ENCODE measurements around the gene DNHD1.

DNHD1 gene

DNA sequence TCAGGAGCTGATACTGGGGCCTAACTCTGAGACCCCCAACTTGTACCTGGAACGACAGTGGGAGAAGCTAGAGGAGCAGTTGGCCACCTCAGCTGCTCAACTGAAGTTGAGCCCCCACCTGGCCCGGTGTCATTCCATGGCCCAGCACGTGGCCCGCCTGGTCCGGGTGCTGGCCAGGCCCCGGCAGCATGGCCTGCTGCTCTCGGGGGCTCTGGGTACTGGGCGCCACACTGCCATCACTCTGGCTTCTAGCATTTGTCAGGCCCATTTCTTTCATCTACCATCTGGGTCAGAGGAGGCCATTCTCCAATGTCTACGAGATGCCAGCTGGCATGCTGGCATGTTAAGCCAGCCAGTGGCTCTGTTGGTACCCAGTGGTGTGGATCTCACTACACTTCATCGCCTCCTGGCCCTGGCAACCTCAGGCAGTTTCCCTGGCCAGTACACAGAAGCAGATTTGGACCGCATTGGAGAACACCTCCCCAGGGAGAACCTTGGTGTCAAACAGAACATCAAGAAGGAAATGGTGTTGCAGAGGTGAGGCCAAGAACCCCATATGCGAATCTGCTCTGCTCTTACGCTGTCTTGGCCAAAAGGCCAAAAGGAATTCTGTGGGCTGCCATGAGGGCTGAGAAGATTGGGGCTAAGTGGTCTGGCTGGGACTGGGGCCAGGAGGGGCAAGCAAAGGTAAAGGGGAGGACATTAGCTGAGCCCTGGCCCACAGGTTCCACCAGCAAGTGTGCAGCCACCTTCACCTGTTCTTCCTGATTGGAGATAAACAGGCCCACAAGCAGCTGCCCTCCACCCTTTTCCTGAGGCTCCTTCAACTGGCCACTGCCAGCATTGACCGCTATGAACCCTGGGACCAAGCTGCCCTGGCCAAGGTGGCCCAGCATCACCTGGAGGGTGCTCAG lies 60.9 kb downstream of the DNHD1 start:
- no peak overlapping the region for H3K4me2 ChIP-seq
- no peak overlapping the region for H3K27ac ChIP-seq
- peaks cover 0 to 5% (median 0%) of the 10 kb centered on the region in 11 experiments; a peak in 2 of 22 replicates for H4K20me1 ChIP-seq
- no peak overlapping the region for H3K4me3 ChIP-seq
- H3K4me1 ChIP-seq: no peaks in the 10 kb centered on the region
- TF ChIP-seq Cebpa-rat (IDR thresholded peaks at IDR 0.05): no peak
- H3K27me3 ChIP-seq: no peaks in the 10 kb centered on the region
- H3K9ac ChIP-seq: no peak overlapping the region
- H3K36me3 ChIP-seq: peaks cover 0 to 30% (median 3%) of the 10 kb centered on the region in 11 experiments; a peak in 8 of 22 replicates
- no peaks in the 10 kb centered on the region for H3K9me3 ChIP-seq (replicated peaks in 1 of 11)

DNA sequence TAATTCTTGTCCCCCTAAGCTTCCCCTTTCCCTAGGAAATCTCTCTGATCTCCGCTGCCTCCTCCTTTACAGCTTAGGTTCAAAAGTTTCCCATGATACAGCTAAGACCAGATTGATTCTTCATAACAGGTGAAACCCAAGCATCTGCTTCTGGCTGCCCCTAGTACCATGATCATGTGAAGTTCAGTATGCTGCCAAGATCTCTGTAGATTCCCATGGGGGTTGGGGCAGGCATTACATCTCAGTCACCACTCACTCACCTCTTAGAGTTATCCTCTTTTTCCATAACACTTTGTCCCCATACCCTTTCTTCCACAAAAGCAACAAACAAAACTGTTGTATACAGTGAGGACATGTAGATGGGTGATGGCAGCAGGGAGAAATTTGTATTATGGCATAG lies 62.3 kb downstream of the DNHD1 start:
- H3K9me3 ChIP-seq (replicated peaks in 1 of 11): no peaks in the 10 kb centered on the region
- no peaks in the 10 kb centered on the region for H3K27me3 ChIP-seq
- H4K20me1 ChIP-seq: peaks cover 0 to 5% (median 0%) of the 10 kb centered on the region in 11 experiments; a peak in 3 of 22 replicates
- H3K27ac ChIP-seq: no peak overlapping the region
- peaks cover 0 to 44% (median 3%) of the 10 kb centered on the region in 11 experiments; a peak in 9 of 22 replicates for H3K36me3 ChIP-seq
- H3K4me1 ChIP-seq: no peaks in the 10 kb centered on the region
- no peak for TF ChIP-seq Cebpa-rat (IDR thresholded peaks at IDR 0.05)
- H3K4me2 ChIP-seq: no peak overlapping the region
- H3K9ac ChIP-seq: no peak overlapping the region
- no peak overlapping the region for H3K4me3 ChIP-seq

DNA sequence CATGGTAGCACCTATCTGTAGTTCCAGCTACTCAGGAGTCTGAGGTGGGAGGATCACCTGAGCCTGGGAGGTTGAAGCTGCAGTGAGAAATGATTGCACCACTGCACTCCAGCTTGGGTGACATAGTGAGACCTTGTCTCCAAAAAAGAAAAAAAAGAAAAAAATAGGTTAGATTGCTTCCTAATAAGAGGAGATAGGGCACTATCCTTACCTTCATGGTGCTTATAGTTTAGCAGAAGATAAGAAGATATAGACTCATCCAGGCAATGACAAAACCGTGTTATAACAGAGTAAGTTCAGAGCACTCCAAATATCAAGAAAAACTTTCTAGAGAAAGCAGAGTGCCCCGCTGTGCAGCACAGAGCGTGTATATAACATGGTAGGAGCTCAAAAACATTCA lies 64.2 kb downstream of the DNHD1 start:
- Histone ChIP-seq H4K20me1 (peaks cover 0 to 5% (median 0%) of the 10 kb centered on the region in 11 experiments; a peak in 2 of 22 replicates), H3K27ac (no peak overlapping the region), H3K9me3 (replicated peaks in 1 of 11) (no peaks in the 10 kb centered on the region), H3K36me3 (peaks cover 0 to 47% (median 3%) of the 10 kb centered on the region in 11 experiments; a peak in 9 of 22 replicates), H3K4me3 (no peak overlapping the region), H3K4me2 (no peak overlapping the region), H3K9ac (no peak overlapping the region), H3K27me3 (no peaks in the 10 kb centered on the region), H3K4me1 (no peaks in the 10 kb centered on the region)
- TF ChIP-seq Cebpa-rat (IDR thresholded peaks at IDR 0.05): no peak

DNA sequence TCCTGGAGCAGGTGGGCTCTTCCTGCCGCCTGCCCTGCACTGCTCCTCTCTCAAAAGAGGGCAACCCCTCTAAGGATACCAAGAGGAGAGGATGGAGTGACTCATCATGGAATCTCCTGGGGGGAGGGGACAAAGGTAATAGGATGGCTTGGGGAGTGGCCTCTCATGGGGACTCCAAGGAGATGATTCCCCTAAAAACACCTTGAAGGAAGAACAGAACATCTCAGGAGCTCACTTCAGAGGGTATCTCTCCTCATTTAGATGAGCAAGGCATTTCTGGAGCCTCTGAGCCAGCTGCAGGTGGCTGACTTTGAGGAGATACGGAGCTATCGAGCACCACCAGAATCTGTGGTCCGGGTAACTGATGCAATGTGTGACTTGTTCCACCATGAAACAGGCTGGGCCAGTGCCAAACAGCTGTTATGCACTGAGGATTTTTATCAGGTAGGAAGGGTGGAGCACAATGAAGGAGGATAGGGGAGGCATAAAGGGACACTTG lies 66.1 kb downstream of the DNHD1 start:
- H3K9me3 ChIP-seq (replicated peaks in 1 of 11): no peaks in the 10 kb centered on the region
- H3K4me3 ChIP-seq: no peak overlapping the region
- H3K4me1 ChIP-seq: peaks cover 0 to 4% (median under 1%) of the 10 kb centered on the region in 10 experiments; a peak in 8 of 20 replicates
- no peak overlapping the region for H3K4me2 ChIP-seq
- TF ChIP-seq Cebpa-rat (IDR thresholded peaks at IDR 0.05): no peak
- H3K27ac ChIP-seq: no peak overlapping the region
- H4K20me1 ChIP-seq: peaks cover 0 to 14% (median 0%) of the 10 kb centered on the region in 11 experiments; a peak in 3 of 22 replicates
- H3K36me3 ChIP-seq: peaks cover 0 to 50% (median 10%) of the 10 kb centered on the region in 11 experiments; a peak in 10 of 22 replicates
- no peak overlapping the region for H3K9ac ChIP-seq
- no peaks in the 10 kb centered on the region for H3K27me3 ChIP-seq

DNA sequence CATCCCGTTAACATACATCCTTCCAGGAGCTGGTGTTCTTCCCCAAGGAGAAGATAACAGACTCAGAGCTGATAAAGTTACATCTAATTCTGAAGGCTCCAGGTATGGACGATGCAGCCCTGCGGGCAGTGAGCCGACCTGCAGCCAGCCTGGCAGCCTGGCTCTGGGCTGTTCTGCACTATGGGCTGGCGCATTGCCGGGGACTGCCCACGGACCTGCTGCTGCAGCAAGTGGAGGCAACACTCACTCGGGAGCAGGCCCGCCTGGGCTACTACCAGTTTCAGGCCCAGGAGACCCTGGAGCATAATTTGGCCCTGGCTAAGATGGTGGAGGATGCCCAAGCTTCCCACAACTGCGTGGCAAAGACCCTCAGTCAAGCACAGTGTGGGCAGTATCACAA lies 66.6 kb downstream of the DNHD1 start:
- TF ChIP-seq Cebpa-rat (IDR thresholded peaks at IDR 0.05): no peak

DNA sequence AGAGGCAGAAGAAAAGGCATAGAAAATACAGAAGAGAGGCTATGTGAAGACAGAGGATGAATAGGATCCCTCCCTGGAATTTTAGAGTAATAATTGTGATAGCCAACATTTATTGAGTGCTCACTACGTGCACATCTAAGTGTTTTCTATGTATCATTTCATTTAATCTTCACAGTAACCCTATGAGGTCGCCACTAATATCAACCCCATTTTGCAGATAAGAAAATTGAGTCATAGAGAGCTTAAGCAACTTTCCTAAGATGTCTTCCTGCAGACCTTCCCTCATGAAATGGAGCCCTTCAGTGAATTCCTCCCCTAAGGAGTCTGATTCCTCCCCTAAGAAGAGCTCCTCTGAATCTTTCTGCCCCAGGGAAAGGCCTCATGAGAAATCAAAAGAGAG lies 68.2 kb downstream of the DNHD1 start:
- TF ChIP-seq Cebpa-rat (IDR thresholded peaks at IDR 0.05): no peak
- H4K20me1 ChIP-seq: peaks cover 0 to 14% (median 0%) of the 10 kb centered on the region in 11 experiments; a peak in 2 of 22 replicates
- no peak overlapping the region for H3K4me2 ChIP-seq
- no peak overlapping the region for H3K4me3 ChIP-seq
- no peak overlapping the region for H3K9ac ChIP-seq
- peaks cover 0 to 52% (median 13%) of the 10 kb centered on the region in 11 experiments; a peak in 15 of 22 replicates for H3K36me3 ChIP-seq
- H3K27ac ChIP-seq: no peak overlapping the region
- no peaks in the 10 kb centered on the region for H3K27me3 ChIP-seq
- peaks cover 0 to 4% (median 0%) of the 10 kb centered on the region in 11 experiments; a peak in 2 of 22 replicates for H3K9me3 ChIP-seq (replicated peaks in 1 of 11)
- H3K4me1 ChIP-seq: peaks cover 0 to 16% (median 8%) of the 10 kb centered on the region in 10 experiments; a peak in 12 of 20 replicates

More for the DNA sequence above, 66.6 kb downstream of the DNHD1 start:
- peaks cover 0 to 14% (median 0%) of the 10 kb centered on the region in 11 experiments; a peak in 2 of 22 replicates for H4K20me1 ChIP-seq
- H3K27ac ChIP-seq: no peak overlapping the region
- no peak overlapping the region for H3K4me2 ChIP-seq
- peaks cover 0 to 50% (median 8%) of the 10 kb centered on the region in 11 experiments; a peak in 10 of 22 replicates for H3K36me3 ChIP-seq
- no peak overlapping the region for H3K9ac ChIP-seq
- H3K27me3 ChIP-seq: no peaks in the 10 kb centered on the region
- no peak overlapping the region for H3K4me3 ChIP-seq
- H3K4me1 ChIP-seq: peaks cover 0 to 9% (median 6%) of the 10 kb centered on the region in 10 experiments; a peak in 12 of 20 replicates
- no peaks in the 10 kb centered on the region for H3K9me3 ChIP-seq (replicated peaks in 1 of 11)

DNA sequence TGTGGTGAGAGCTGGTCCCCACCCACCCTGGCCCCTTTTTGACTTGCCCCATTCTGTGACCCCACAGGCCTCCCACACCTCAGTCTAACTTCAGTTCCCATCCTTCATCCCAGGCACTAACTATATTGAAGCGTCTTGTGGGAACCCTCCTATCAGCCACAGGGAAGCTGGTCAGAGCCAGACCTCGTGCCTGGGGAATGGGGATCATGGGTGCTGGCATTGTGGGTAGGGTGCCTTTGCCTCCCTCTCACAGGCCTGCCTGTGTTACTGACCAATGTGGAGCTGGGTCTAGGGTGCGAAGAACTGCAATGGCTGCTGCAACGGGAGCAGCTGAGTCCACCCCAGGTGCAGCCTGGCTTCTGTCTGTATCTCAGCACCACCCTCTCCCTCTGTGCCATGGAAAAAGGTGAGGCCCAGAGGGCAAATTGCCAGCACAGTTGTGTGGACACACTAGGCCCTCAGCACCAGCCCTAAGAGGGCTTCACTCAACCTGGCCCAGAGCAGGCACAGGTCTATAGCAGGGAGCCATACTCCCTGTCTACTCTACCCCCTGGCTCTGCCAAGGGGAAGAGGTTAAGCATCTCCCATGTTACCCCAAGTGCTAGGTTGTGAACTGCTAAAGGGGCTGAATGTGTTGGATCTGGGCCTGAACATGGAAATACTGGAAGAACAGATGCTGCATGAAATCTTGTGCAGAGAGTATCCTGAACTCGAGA lies 69.1 kb downstream of the DNHD1 start:
- peaks cover 0 to 16% (median 8%) of the 10 kb centered on the region in 10 experiments; a peak in 12 of 20 replicates for H3K4me1 ChIP-seq
- H3K4me2 ChIP-seq: no peak overlapping the region
- H3K27ac ChIP-seq: no peak overlapping the region
- TF ChIP-seq Cebpa-rat (IDR thresholded peaks at IDR 0.05): no peak
- peaks cover 7 to 60% (median 22%) of the 10 kb centered on the region in 11 experiments; a peak in 19 of 22 replicates for H3K36me3 ChIP-seq
- no peak overlapping the region for H3K4me3 ChIP-seq
- H3K27me3 ChIP-seq: no peaks in the 10 kb centered on the region
- peaks cover 0 to 14% (median 0%) of the 10 kb centered on the region in 11 experiments; a peak in 2 of 22 replicates for H4K20me1 ChIP-seq
- H3K9me3 ChIP-seq (replicated peaks in 1 of 11): peaks cover 0 to 12% (median 7%) of the 10 kb centered on the region in 11 experiments; a peak in 17 of 22 replicates
- H3K9ac ChIP-seq: no peak overlapping the region

DNA sequence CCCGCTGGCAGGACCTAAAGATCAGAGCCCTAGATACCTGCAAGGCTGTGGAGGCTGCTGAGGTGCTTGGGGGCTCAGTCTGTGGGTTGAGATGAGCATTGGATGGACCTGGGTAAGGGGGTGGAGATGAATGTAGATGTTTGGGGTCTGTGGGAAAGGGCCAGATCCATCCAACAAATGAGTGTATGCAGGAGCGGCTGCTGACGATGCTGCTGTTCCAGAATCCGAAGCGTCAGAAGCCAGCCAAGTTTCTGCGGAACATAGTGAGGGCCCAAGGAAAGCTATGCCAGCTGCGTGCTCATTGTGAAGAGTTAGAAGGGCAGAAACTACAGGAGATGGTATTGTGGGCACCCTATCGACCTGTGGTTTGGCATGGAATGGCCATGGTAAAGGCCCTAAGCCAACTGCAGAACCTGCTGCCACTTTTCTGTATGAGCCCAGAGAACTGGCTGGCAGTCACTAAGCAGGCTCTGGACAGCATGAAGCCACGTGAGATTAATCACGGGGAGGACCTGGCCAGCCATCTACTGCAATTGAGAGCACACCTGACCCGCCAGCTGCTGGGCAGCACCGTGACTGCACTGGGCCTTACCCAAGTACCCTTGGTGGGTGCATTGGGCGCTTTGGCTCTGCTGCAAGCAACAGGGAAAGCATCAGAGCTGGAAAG lies 69.8 kb downstream of the DNHD1 start:
- peaks cover 14 to 67% (median 29%) of the 10 kb centered on the region in 11 experiments; a peak in 21 of 22 replicates for H3K36me3 ChIP-seq
- H3K9me3 ChIP-seq (replicated peaks in 1 of 11): peaks cover 0 to 19% (median 14%) of the 10 kb centered on the region in 11 experiments; a peak in 17 of 22 replicates
- H3K4me3 ChIP-seq: no peak overlapping the region
- no peak overlapping the region for H3K4me2 ChIP-seq
- peaks cover 0 to 16% (median 8%) of the 10 kb centered on the region in 10 experiments; a peak in 12 of 20 replicates for H3K4me1 ChIP-seq
- no peak for TF ChIP-seq Cebpa-rat (IDR thresholded peaks at IDR 0.05)
- no peak overlapping the region for H3K9ac ChIP-seq
- no peaks in the 10 kb centered on the region for H3K27me3 ChIP-seq
- peaks cover 0 to 14% (median 0%) of the 10 kb centered on the region in 11 experiments; a peak in 2 of 22 replicates for H4K20me1 ChIP-seq
- H3K27ac ChIP-seq: no peak overlapping the region; a peak in 1 of 22 replicates

Measured in BLaER1 treated with 17β-estradiol and CSF1 and Interleukin-3, amounts not matched to agents 10 nM and 100 nM (cell line).